Chondrocyte (in vitro differentiated cells): Measurements from ENCODE around the gene MTHFD1L. TPM values are rescaled to one million over a fixed set of nuclear protein-coding genes. Genes with fewer than 3 reads are reported as not detected.
"Not testable (repeated sequence)": the region's sequence is repeated elsewhere in the genome, so short reads cannot be mapped to it uniquely, and the experiment has no call there.

Experiments used
- DNase-seq: peaks from one replicate; pipeline ENCODE4 v3.0.0; 2021; ENCODE audit warnings: mixed read lengths, low spot score
- H3K27ac Mint-ChIP-seq: one replicate; pipeline ENCODE4 v1.8.0; 2021; ENCODE audit warnings: mild to moderate bottlenecking, moderate library complexity, mixed read lengths; ENCODE audit not compliant: unreplicated experiment
- H3K27me3 Mint-ChIP-seq: 2 replicates; pipeline ENCODE4 v1.8.0; 2021; ENCODE audit warnings: low read depth, mixed read lengths
- H3K36me3 Mint-ChIP-seq: 2 replicates; pipeline ENCODE4 v1.8.0; 2021; ENCODE audit warnings: low read depth, mixed read lengths
- H3K4me1 Mint-ChIP-seq: 2 replicates; pipeline ENCODE4 v1.8.0; 2021; ENCODE audit warnings: low read depth, mild to moderate bottlenecking, mixed read lengths
- H3K4me3 Mint-ChIP-seq: one replicate; pipeline ENCODE4 v1.8.0; 2021; ENCODE audit warnings: mild to moderate bottlenecking, moderate library complexity, mixed read lengths; ENCODE audit not compliant: unreplicated experiment
- H3K9me3 Mint-ChIP-seq: 2 replicates; pipeline ENCODE4 v1.8.0; 2021; ENCODE audit warnings: low read depth, mixed read lengths
- CTCF ChIP-seq: fragments of 200-600 bp; sonication (generic); IDR thresholded peaks from 2 replicates; pipeline ENCODE4 v1.5.0; 2021; ENCODE audit warnings: antibody characterized with exemption, mild to moderate bottlenecking, moderate library complexity
- long read RNA-seq: library from polyadenylated mRNA; stranded (forward); transcript quantifications from one replicate; pipeline ENCODE4 v2.0.0, GENCODE V29; 2021
- total RNA-seq: library from RNA; stranded (reverse); gene quantifications from 3 replicates; pipeline ENCODE4 v1.2.1, GENCODE V29; 2021

Gene MTHFD1L
- 51.3 to 93.7 TPM (median 85.7 TPM) in 3 replicates for total RNA-seq
- long read RNA-seq, transcript MTHFD1L-211 (28 exons, 3,475 nt) = major isoform, 62 of 167 reads
- long read RNA-seq, transcript MTHFD1L-203 (28 exons, 3,604 nt) = minor isoform, 51 of 167 reads
- long read RNA-seq, partial matches to known transcripts = 18 of 167 reads
- long read RNA-seq, other reads (novel, unspliced or antisense) = 34 of 167 reads

DNA sequence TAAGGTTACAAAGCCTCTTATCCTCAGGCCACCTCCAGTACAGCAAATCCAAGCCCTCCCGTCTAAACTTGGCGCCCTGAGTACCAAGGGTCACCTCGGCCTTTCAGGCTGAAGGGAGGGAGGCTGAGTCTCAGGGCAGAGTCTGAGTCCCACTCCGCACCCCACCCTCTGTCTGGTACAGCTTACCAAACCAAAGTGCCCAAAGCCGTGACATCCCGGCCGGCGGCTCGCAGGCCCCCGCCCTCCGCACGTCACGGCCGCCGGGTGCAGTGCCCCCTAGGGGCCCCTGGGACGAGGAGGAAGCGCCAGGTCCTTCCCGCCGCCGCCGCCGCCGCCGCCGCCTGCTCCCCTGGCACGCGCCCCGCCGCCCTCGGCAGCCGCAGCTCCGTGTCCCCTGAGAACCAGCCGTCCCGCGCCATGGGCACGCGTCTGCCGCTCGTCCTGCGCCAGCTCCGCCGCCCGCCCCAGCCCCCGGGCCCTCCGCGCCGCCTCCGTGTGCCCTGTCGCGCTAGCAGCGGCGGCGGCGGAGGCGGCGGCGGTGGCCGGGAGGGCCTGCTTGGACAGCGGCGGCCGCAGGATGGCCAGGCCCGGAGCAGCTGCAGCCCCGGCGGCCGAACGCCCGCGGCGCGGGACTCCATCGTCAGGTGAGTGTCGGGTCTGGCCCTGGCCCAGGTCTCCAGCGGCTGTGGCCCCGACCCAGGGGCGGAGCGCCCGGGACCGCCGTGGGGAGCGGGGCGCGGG lies at the start of gene MTHFD1L:
Gene MTHFD1L (plus strand): TSS at position 297 of the 741 bp plus-strand sequence. CDS start 121 bp downstream, at position 418.
- H3K27ac Mint-ChIP-seq = peak within 1 kb of the TSS; percentile 96
- H3K36me3 Mint-ChIP-seq = no peaks in the 10 kb centered on the region
- peak; percentile 91 for DNase-seq
- TF ChIP-seq CTCF = peak; percentile 79
- H3K4me1 Mint-ChIP-seq = peaks cover 29% of the 10 kb centered on the region
- H3K27me3 Mint-ChIP-seq = no peaks in the 10 kb centered on the region
- H3K9me3 Mint-ChIP-seq = no peaks in the 10 kb centered on the region
- peak within 1 kb of the TSS; percentile 87 for H3K4me3 Mint-ChIP-seq

GRCh38 chr6:150816554-150816953 lies 48.9 kb upstream of the MTHFD1L start:
- H3K27me3 Mint-ChIP-seq, DNase-seq, H3K9me3 Mint-ChIP-seq, H3K36me3 Mint-ChIP-seq, H3K4me3 Mint-ChIP-seq, H3K27ac Mint-ChIP-seq: not testable (repeated sequence)
- H3K4me1 Mint-ChIP-seq = peaks cover 30% of the 10 kb centered on the region

DNA sequence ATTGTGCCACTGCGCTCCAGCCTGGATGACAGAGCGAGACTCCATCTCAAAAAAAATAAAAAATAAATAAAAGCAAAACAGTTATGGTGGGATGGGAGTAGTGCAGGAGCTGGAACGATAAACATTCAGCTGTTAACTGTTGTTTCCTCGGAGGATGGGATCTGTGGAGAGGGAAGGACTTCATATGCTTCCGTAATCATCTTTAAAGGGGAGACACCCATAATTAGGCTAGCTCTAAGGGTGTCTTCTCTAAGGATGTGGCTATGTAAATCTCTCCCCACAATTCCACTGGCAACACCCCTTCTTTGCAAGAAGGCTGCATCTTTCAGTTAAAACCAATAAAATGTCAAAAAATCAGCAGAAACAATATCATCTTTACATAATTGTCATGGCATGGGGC lies 42.6 kb upstream of the MTHFD1L start:
- Mint-ChIP-seq H3K27me3 (no peaks in the 10 kb centered on the region), H3K27ac (no peak overlapping the region), H3K4me3 (no peak overlapping the region), H3K9me3 (no peaks in the 10 kb centered on the region), H3K36me3 (no peaks in the 10 kb centered on the region), H3K4me1 (peaks cover 2% of the 10 kb centered on the region)
- DNase-seq = no peak
- no peak for TF ChIP-seq CTCF

DNA sequence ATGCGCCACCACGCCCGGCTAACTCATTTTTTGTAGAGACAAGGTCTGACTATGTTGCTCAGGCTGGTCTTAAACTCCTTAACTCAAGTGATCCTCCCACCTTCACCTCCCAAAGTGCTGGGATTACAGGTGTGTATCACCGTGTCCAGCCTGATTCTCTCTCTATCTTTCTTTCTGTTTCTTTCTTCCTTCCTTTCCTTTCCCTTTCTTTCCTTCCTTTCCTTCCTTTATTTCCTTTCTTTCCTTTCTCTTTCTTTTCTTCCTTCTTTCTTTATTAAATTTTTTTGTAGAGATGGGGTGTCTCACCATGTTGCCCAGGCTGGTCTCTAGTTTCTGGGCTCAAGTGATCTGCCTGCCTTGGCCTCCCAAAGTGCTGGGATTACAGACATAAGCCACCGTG lies 38.7 kb upstream of the MTHFD1L start:
- no peak for DNase-seq
- Mint-ChIP-seq H3K4me1 (peaks cover 8% of the 10 kb centered on the region), H3K9me3 (no peaks in the 10 kb centered on the region), H3K4me3 (no peak overlapping the region), H3K36me3 (no peaks in the 10 kb centered on the region), H3K27ac (no peak overlapping the region), H3K27me3 (no peaks in the 10 kb centered on the region)
- no peak for TF ChIP-seq CTCF

DNA sequence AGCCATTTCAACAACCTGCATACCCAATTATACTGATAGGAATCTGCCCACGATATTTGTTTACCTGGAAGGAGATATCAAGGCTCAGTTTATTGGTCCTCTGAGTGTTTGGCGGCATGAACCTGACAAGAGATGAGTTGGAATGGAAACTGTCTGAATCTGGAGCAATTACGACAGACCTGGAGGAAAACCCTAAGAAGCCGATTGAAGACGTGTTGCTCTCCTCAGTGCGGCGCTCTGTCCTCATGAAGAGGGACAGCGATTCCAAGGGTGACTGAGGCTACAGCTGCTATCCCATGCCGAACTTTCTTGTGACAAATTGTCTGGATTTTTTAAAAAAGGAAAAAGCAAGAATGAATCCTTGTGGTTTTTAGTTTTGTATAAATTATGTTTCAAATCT lies 37.4 kb upstream of the MTHFD1L start:
- not testable (repeated sequence) for H3K27ac Mint-ChIP-seq, H3K4me1 Mint-ChIP-seq, DNase-seq, H3K27me3 Mint-ChIP-seq, H3K4me3 Mint-ChIP-seq, H3K36me3 Mint-ChIP-seq, H3K9me3 Mint-ChIP-seq

DNA sequence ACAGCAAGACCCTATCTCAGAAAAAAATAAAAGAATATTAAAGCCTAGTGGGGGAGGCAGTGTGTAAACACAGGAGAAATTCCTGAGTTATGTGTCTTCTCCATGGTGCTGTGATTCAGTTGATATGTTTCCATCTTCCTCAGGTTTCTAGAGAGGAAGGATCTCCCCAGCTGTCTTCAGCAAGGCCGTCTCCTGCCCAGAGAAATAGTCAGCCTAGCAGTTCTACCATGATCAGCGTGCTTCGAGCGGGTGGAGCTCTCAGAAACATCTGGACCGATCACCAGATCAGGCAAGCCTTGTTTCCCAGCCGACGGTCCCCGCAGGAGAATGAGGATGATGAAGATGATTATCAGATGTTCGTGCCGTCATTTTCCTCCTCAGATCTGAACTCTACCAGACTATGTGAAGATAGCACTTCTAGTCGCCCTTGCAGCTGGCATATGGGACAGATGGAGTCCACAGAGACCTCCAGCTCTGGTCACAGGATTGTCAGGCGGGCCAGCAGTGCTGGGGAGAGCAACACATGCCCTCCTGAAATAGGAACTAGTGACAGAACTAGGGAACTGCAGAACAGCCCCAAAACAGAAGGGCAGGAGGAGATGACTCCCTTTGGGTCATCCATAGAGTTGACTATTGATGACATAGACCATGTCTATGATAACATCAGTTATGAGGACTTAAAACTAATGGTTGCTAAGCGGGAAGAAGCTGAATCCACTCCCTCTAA lies 34.9 kb upstream of the MTHFD1L start:
- no peak for DNase-seq
- Mint-ChIP-seq H3K4me1 (peaks cover 8% of the 10 kb centered on the region), H3K27ac (no peak overlapping the region), H3K36me3 (no peaks in the 10 kb centered on the region), H3K4me3 (no peak overlapping the region), H3K27me3 (no peaks in the 10 kb centered on the region), H3K9me3 (no peaks in the 10 kb centered on the region)
- TF ChIP-seq CTCF = no peak
